Adrenal gland (tissue), 5 donors: Measurements from ENCODE around the gene TMEM191C.
"Not testable (repeated sequence)": the region's sequence is repeated elsewhere in the genome, so short reads cannot be mapped to it uniquely, and the experiment has no call there.

Source experiments
- POLR2A ChIP-seq, 2 donors: fragments of 450-650 bp; IDR thresholded peaks; one replicate each; pipeline ENCODE4 v1.6.1; 2017; ENCODE audit warnings: antibody characterized with exemption in 2 of 2, mild to moderate bottlenecking in 2 of 2, moderate library complexity in 1 of 2
- TF ChIP-seq, protein P1 (sequence below), 6 experiments: fragments of 450-650 bp in 4 of 6; fragments of 200-600 bp in 2 of 6; sonication (generic) in 1 of 6; IDR thresholded peaks; 1 replicate in 5 of 6; 2 replicates in 1 of 6; pipeline versions ENCODE4 v1.5.1 to v1.8.0; 2016 to 2021; ENCODE audit warnings: antibody characterized with exemption in 6 of 6, mild to moderate bottlenecking in 2 of 6, moderate library complexity in 1 of 6
- donor health status: DM: no; HTN: no; CAD: no.

DNA sequence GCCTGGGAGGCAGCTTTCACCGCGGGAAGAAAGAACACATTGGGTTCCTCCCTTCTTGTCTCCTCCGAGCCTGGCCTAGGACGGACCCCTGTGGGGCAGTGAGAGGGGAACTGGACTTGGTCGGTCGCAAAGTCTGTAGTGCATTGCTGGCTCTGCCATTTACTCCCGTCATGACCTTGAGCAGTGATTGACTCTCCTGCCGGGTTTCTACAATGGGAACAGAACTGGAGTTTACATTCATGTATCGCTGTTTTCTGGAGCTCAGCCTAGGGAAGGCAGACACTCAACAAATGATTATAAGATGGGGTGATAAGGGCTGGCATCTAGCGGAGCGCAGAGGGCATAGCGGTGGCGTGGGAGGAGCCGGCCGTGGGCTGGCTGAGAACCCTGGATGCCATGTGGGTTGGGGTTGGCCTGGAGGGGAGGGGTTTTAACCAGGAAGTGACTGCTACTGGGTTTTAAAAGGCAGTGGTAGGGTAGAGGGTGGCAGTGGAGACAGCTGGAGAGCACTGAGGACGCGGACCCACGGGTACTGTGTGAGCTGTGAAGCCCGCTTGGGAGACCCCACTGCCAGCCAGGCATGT, 46.9 kb upstream of the TMEM191C start:
- TF ChIP-seq, protein P1, sequence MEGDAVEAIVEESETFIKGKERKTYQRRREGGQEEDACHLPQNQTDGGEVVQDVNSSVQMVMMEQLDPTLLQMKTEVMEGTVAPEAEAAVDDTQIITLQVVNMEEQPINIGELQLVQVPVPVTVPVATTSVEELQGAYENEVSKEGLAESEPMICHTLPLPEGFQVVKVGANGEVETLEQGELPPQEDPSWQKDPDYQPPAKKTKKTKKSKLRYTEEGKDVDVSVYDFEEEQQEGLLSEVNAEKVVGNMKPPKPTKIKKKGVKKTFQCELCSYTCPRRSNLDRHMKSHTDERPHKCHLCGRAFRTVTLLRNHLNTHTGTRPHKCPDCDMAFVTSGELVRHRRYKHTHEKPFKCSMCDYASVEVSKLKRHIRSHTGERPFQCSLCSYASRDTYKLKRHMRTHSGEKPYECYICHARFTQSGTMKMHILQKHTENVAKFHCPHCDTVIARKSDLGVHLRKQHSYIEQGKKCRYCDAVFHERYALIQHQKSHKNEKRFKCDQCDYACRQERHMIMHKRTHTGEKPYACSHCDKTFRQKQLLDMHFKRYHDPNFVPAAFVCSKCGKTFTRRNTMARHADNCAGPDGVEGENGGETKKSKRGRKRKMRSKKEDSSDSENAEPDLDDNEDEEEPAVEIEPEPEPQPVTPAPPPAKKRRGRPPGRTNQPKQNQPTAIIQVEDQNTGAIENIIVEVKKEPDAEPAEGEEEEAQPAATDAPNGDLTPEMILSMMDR (IDR thresholded peaks at IDR 0.05): not testable (repeated sequence)
- TF ChIP-seq POLR2A (IDR thresholded peaks at IDR 0.05): not testable (repeated sequence)
